ENCODE results near the gene C5AR2.
"Not testable (repeated sequence)": the region's sequence is repeated elsewhere in the genome, so short reads cannot be mapped to it uniquely, and the experiment has no call there.

C5AR2 gene

DNA sequence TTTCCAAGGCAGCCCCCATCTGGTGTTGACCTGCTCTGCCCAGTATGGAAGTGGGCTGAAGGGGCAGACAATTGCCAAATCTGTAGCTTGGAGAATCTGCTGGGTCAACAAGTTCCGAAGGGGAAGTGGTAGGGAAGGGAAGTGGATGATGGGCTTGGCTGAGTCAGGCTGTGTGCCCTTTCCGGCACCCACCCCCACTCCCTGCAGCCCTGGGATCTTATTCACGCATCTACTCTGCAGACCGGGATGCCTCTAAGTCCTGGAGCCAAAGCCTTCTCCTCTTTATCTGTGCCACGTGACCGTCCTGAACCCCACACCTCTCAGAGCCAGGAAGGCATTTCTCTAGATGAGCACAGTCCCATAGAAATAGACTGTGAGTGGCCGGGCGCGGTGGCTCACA is 7.5 kb upstream of the C5AR2 start:
- no peak for DNase-seq

DNA sequence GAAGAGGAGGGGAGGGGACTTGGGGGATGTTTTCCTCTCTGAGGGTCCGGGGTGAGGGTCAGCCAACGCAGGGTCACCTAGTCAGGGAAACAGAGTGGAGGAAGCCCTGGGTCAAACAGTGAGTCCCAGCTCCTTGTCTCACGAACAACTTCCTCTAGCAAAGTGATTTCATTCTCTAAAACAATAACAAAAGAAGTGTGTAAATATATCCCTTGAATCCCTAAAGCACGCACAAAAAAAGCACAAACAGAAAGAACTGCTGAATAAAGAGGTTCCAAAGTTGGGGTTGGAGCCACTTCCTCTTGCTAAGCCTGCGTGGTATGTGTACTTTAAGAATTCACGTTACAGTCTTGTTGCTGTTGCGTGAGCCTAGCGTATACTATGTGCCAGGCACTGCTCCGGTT is 1.5 kb upstream of the C5AR2 start:
- DNase-seq = no peak

DNA sequence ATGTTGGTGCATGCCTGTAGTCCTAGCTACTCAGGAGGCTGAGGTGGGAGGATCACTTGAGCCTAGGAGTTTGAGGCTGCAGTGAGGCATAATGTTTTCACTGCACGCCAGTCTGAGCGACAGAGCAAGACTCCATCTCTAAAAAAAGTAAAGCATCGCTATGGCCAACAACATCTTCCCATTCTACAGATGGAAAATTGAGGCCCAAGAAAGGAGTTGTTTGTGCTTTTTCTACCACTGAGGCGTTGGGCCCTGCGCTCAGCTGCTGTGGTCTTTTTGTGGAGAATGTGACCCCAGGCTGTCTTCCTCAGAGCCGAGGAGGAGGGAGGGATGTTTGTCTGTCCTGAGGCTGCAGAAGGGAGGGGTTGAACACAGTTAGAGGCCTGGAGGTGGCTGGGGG is 485 bp upstream of the C5AR2 start:
- DNase-seq = no peak

DNA sequence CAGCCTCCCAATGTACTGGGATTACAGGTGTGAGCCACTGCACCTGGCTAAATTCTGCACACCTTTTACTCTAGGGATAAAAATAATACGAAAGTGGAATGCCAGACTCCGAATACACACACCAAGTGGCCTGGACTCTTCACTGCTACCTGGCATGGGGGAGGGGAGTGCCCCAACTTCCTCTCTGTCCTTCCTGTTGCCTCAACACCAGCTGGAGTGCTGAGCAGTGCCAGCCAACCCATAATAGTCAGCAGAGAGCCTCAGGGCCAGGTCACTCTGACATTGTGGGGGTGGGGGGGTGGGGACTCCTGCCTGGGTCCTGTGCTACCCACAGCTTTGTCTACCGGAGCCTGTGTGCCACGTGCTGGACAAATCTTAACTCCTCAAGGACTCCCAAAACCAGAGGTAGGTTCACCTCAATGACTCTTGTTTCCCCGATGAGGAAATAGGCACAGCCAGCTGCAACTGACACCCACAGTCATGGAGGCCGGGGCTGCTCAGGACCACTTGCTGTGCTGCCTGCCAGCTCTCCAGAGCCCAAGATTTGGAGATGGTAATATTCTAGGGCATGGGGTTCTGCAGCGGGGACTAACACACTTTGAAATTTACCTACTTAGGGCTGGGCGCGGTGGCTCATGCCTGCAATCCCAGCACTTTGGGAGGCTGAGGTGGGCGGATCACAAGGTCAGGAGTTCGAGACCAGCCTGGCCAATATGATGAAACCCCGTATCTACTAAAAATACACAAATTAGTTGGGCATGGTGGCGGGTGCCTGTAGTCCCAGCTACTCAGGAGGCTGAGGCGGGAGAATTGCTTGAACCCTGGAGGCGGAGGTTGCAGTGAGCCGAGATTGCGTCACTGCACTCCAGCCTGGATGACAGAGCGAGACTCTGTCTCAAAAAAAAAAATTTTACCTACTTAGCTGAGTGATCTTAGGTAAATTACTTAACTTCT is 5.1 kb downstream of the C5AR2 start:
- DNase-seq = not testable (repeated sequence)

DNA sequence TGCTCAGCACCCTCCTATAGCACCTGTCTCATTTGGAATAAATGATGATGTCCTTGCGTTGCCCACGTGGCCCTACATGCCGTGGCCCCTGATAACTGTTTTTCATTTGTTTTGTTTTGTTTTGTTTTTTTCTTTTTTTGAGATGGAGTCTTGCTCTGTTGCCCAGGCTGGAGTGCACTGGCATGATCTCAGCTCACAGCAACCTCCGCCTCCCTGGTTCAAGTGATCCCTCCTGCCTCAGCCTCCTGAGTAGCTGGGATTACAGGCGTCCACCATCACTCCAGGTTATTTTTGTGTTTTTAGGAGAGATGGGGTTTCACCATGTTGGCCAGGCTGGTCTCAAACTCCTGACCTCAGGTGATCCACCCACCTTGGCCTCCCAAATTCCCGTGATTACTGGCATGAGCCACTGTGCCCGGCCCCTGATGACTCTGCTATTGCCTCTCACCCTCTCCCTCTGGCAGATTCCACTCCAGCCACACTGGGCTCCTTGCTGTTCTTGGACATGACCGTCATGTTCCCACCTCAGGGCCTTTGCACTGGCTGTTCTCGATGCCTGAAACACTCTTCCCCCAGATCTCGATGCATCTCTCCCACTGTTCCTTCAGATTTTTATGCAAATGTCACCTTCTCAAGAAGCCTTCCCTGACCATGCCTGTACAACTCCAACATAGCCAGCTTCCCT is 7.4 kb downstream of the C5AR2 start:
- DNase-seq = no peak

DNA sequence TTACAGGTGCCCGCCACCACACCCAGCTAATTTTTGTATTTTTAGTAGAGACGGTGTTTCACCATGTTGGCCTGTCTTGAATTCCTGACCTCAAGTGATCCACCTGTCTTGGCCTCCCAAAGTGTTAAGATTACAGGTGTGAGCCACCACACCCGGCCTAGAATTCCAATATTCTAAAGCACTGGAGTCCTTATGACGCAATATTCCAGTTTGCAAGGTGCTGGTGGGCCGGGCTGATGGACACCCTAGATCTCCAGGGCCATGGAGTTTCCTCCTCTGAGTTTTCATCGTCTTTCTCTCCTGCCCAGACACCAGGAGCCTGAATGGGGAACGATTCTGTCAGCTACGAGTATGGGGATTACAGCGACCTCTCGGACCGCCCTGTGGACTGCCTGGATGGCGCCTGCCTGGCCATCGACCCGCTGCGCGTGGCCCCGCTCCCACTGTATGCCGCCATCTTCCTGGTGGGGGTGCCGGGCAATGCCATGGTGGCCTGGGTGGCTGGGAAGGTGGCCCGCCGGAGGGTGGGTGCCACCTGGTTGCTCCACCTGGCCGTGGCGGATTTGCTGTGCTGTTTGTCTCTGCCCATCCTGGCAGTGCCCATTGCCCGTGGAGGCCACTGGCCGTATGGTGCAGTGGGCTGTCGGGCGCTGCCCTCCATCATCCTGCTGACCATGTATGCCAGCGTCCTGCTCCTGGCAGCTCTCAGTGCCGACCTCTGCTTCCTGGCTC is 8.7 kb downstream of the C5AR2 start:
- no peak for DNase-seq

DNA sequence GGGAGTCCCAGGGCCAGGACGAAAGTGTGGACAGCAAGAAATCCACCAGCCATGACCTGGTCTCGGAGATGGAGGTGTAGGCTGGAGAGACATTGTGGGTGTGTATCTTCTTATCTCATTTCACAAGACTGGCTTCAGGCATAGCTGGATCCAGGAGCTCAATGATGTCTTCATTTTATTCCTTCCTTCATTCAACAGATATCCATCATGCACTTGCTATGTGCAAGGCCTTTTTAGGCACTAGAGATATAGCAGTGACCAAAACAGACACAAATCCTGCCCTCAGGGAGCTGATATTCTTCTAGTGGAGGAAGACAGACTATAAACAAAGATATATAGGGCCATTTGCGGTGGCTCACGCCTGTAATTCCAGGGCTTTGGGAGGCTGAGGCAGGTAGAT is 9.8 kb downstream of the C5AR2 start:
- DNase-seq = no peak

DNA sequence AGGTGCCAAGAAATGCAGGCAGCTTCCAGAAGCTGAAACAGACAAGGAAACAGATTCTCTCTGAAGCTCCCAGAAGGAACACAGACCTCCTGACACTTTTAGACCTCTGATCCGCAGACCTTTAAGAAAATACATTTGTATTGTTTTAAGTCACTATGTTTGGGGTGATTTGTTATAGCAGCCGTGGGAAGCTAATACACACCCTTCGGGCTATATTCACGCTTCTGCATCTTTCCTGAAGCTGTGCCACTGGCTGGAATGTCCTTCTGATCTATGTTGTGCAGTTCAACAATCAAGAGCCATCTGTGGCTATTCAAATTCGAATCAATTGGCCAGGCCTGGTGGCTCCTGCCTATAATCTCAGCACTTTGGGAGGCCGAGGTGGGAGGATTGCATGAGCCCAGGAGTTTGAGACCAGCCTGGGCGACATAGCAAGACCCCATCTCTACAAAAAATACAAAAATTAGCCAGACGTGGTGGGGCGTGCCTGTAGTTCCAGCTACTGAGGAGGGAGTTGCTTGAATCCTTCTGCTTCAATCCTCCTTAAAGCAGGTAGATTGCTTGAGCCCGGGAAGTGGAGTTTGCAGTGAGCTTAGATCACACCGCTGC is 11.3 kb downstream of the C5AR2 start:
- DNase-seq = no peak

DNA sequence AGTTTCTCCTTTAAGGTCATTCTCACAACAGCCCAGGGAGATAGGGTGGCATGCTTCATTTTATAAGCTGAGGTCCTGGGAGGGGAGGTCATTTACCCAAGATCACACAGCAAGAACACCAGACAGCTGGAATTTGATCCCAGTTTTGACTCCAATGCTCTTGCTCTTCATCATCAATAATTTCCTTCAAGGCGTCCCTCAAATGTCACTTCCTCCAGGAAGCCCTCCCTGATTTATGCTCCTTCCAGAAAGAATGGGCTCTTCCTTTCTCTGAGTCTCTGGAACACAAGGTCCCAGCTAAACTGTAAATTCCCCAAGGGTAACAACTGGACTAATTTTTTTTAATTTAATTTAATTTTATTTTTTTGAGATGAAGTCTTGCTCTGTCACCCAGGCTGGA is 12.4 kb downstream of the C5AR2 start:
- no peak for DNase-seq

DNA sequence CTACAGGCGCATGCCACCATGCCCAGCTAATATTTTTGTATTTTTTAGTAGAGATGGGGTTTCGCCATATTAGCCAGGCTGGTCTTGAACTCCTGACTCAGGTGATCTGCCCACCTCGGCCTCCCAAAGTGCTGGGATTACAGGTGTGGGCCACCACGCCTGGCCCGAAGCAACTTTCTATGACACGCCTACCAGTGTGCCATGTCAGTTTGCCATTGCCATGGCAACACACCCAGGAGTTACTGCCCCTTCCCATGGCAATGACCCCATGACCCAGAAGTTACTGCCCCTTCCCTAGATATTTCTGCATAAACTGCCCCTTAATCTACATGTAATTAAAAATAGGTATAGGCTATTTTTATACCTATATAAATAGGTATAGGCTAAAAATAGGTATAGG is 14.0 kb downstream of the C5AR2 start:
- not testable (repeated sequence) for DNase-seq

DNA sequence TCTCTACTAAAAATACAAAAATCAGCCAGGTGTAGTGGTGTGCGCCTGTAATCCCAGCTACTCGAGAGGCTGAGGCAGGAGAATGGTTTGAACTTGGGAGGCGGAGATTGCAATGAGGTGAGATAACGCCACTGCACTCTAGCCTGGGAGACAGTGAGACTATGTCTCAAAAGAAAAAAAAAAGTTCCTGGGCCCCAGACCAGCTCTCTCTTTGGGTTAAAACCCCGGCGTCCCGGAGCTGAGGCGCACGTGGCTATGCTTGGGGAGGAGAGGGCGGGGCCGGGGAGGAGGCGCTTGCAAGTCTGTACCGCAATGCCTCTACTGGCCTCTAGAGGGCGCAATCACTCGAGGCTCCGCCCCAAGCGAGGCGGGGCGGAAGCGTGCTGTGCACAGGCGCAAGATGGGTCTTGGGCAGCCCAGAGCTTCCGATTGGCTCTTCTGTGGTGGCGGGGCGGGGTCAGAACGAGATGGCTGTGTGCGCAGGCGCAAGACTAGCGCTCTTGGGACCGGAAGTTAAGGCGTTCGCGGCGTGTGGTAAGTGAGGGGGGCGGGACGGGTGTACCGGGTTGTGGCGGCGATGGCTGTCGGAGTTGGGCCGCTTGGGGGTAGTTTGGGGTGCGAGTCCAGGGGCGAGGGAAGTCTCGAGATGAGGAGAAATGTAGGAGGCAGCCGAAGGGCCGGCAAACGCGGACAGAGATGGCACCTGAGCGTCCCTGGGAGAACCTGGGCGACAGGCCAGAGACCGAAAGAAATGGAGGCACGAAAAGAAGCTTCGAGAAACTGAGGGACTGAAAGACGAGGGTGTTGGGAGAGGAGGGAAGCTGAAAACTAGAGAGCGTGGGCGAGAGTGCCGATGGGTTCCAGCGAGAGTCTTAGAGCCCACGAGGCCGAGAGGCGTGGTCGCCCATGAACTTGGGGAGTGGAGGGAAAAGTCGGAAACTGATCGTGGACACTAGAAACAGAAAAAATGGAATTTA is 17.1 kb downstream of the C5AR2 start, which contains the start of gene DHX34:
Gene DHX34 (plus strand): TSS at position 497 of the 977 bp plus-strand sequence. CDS start 3,716 bp downstream, outside the sequence.
- peak; percentile 97 for DNase-seq

DNA sequence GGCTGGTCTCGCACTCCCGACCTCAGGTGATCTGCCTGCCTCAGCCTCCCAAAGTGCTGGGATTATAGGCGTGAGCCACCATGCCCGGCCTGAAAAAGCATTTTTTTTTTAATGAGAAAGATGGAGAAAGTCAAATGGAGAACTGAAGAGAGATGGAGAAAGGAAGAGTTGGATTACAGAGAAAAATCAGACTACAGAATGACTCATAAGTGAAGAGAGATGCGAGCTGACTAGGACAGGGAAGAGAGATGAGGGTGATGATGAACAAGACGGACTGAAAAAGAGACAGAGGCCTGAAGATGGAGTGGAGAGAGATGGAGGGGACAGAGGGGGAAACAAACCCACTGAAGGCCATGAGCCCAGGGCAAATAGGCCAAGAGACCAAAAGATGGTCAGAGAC is 18.7 kb downstream of the C5AR2 start:
- DNase-seq = no peak

DNA sequence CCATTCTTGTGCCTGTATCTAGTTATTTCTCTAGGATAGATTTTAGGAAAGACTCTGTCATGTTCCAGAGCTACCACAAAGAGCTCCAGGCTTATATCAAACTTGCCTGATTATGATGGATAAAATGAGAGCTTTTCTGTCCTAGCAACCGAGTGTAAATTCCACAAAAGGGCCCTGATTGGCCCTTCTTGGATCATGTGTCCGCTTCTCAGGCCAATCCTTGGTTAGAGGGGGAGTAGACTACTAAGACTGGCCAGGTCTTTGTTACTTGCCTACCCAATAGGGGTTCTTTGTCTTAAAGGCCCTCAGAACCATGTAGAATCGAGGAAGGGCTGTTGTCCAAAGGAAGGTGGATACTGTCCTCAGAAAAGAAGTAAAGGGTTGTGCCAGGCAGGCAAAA is 19.6 kb downstream of the C5AR2 start:
- no peak for DNase-seq

DNA sequence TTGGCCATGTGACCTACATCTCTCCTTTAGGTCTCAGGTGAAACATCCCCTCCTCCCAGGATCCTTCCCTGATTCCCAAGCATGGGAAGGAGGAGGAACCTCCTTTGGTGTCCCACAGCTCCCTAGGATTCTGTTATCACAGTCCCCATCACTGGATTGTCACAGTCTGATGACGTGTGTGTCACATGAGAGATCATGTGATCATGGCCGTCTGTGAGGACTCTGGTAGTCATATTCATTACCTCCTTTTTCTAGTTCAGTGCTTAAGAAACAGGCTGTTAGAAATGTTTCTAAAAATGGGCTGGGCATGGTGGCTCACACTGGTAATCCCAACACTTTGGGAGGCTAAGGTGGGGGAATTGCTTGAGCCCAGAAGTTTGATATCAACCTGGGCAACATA is 20.1 kb downstream of the C5AR2 start:
- DNase-seq = no peak

DNA sequence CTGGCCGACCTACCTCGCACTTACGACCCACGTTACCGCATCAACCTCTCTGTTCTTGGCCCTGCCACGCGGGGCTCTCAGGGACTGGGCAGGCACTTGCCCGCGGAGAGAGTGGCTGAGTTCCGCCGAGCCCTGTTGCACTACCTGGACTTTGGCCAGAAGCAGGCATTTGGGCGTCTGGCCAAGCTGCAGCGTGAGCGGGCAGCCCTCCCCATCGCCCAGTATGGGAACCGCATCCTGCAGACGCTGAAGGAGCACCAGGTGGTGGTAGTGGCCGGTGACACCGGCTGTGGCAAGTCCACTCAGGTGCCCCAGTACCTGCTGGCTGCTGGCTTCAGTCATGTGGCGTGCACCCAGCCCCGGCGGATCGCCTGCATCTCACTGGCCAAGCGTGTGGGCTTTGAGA is 21.3 kb downstream of the C5AR2 start:
- no peak for DNase-seq

DNA sequence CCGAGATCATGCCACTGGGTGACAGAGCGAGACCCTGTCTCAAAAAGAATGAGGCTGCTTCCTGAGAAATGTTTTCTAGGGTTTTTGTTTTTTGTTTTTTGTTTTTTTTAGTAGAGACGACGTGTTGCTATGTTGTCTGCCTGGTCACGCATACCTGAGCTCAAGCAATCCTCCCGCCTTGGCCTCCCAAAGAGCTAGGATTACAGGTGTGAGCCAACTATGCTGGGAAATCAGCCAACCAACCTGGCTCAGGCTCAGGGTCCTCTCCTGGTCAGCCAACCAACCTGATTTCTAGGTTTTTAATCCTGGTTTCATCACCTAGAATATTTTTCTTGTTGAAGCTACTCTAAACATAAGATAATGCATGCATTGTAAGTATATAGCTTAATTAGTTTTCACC is 24.9 kb downstream of the C5AR2 start:
- DNase-seq = no peak

DNA sequence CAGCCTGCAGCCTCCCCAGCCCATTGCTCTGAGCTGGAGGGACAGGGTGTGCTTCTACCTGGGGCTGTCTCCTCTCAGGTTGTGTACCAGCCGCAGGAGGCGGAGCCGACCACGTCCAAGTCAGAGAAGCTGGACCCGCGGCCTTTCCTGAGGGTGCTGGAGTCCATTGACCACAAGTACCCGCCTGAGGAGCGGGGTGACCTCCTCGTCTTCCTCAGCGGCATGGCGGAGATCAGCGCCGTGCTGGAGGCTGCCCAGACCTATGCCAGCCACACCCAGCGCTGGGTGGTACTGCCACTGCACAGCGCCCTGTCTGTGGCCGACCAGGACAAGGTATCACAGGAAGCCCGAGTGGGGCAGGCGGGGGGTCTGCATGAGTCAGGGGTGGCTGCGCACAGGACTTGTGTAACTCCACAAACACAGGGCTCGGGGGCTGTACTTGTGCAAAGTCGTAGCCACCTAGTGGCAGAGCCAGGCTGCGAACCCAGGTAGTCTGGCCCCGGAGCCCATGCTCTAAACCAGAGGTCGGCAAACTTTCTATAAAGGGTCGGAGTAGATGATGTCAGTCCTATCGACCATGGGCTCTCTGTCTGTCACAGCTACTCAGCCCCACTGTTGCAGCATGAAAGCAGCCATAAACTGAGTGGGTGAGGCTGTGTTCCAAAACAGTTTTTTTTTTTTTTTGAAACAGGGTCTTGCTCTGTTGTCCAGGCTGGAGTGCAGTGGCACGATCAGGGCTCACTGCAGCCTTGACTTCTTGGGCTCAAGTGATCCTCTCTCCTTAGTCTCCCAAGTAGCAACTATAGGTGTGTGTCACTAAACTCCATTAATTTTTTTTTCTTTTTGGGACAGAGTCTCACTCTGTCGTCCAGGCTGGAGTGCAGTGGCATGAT is 26.1 kb downstream of the C5AR2 start:
- no peak for DNase-seq

DNA sequence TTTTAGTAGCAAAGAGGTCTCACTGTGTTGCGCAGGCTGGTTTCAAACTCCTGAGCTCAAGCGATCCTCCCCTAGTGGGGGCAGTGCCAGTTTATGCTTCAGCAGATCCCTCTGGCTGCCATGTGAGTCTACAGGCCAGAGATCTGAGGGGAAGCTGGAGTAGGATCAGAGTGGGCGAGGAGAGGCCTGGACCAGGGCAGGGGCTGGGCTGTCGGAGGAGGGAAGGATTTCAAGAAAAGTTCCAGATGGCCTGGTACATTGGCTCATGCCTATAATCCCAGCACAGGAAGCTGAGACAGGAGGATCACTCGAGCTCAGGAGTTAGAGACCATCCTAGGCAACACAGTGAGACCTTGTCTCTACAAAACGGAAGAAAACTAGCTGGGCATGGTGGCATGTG is 27.0 kb downstream of the C5AR2 start:
- DNase-seq = no peak

DNA sequence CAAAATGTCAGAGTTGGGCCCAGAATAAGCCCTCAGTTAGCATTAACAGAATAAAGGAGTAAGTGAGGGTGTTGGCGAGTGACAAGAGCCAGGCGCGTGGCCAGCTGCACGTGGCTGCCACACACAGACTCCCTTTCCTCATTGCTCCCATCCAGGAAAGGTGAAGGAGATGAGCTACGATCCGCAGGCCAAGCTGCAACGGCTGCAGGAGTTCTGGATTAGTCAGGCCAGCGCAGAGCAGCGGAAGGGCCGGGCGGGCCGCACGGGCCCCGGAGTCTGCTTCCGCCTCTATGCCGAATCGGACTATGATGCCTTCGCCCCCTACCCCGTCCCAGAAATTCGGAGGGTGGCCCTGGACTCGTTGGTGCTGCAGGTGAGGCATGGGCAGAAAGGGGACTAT is 30.3 kb downstream of the C5AR2 start:
- DNase-seq = no peak

DNA sequence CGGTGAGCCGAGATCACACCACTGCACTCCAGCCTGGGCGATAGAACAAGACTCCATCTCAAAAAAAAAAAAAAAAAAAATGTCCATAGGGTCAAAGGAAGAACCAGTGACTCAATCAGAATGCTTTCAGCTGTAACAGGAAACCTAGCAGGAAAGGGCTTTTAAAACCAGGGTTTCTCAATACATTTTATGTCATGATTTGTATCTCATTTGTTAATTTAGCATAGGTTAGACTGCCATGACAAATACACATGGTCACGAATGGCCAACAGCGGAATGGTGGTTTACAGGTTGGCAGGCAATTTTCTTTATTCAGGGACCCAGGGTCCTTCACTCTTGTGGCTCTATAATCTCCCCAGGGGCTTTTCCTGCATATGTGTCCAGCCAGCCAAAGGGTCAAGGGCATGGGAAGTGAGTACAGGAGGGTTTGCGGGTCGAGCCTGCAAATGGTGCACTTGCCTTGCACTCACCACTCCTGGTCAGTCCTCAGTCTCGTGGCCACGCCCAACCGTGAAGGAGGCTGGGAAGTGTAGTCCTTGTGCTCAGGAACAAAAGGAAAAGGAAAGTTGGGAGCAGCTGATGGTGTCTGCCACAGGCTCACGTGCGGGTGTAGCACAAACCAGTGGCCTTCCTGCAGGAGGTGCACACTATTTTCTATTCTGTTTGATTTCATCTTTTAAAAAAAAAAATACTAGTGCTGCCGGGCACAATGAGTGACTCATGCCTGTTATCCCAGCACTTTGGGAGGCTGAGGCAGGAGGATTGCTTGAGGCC is 32.0 kb downstream of the C5AR2 start:
- no peak for DNase-seq
